OCI-M1 (cell line): ENCODE measurements around the gene RASL11B.

Experiments
- DNase-seq: peaks from one replicate; lab custom pipeline; 2025; lab: John Stamatoyannopoulos, UW

Gene RASL11B

DNA sequence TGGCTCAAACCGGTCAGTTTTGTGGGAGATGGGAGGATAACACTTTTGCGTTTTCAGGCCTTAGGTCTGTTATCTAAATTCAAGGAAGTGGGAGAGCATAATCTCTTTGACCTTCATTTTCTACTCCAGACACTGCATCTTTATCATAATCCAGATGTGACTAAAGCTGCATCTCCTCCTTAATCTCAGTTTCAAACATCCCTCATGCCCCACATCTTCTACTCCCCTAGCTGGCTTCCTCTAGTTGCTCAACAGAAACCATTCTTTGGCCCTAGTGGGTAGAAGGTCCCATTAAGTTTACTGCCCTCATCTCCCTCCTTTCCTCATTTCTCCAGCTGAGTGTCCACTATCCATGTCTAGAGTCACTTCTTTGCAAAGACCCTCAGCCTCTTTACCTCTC, 18.8 kb upstream of the RASL11B start:
- peak; percentile 46 for DNase-seq

DNA sequence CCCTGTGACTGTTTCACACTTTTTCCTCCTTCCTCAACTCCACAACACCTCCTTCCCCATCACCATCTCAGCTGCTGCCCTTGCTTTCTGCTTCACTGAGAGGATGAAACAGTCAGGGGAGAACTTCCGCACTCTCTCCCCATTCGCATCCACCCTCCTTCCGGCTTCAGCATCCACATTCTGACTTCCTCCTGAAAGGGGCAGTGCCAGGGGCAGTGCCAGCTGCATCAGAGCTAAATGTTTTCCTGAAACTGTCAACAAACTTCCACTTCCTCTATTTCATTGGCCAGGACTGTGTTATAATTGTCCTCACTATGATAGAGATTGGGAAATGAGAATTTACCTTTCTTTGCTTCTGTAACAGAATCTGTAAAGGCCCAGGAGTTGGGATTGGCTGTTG, 18.2 kb upstream of the RASL11B start:
- no peak for DNase-seq

DNA sequence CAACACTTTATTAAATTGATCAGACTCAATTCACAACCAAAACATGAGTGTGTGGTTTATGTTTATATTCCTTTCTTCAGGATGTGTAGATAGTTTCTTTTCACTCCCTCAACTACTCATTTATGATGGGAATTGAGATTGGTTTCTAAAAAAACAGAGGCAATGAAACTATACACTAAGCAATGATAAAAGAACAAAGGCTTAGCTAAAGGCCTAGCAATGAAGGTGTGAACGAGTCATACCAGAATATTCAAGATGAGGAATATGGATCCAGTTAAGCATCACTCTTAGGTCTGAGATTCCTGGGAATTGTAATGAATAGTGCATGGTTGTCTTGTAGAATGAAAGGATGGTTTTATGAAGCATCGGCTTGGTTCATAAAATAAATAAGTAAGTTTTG, 17.5 kb upstream of the RASL11B start:
- no peak for DNase-seq

DNA sequence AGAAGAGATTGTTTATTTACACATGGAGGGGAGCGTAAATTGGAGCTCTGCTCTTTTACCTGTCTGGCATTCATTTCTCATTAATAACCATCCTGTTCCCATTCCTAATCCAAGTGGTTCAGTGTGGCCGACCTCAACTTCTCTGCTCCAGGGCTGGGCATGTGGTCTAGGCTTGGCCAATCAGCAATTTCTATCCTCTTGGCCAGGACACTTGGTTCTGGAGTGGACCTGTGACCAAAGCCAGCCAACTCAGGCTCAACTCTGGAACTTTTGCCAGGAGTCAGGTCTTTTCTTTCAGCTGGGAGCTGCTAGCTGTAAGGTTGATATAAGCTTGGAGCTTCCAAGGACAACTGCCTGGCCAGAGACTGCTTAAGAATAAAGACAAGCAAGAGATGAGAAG, 15.6 kb upstream of the RASL11B start:
- DNase-seq, result no peak

DNA sequence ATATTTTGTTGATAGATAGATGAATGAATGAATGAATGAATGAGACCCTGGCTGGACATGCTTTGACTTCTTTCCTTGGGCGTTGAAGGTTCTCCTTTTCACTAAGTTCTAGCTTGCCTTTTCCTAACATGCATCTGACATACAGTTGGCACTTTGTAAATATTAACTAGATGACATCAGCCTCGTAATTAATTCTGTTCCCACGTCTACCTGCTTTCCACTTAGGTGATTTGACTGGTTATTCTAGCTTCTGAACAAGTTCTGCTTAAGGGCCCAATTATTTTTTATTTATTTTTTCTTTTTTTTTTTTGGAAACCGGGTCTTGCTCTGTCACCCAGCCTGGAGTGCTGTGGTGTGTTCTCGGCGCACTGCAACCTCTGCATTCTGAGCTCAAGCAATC, 13.9 kb upstream of the RASL11B start:
- no peak for DNase-seq

DNA sequence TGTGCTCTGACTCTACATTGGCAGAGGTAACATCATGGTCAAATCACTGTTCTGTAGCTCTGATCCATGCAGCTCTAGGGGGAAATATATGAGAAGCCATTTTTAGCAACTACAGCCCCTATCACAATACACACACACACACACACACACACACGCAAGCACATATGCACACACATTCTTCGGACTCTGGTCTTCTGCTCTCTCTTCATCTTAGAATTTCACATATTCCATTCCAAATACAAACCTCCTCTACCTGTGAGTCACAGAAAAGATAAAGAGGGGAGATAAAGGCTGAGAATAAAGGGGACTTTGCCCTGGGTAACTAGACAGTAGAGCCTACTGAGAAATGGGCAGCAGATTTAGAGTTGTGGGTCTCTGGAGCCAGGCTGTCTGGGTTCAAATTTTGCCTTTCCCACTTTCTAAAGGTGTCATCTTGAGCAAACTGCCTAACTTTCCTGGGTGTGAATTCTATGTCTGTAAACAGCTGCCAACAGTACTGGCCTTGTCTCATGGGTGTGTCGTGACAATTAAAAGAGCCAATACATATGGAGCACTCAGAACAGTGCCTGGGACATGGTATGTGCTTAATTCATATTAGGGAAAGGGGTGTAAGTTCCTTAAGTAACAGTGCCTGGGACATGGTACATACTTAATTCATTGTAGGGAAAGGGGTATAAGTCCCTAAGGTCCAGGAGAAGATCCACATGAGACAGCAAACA, 11.6 kb upstream of the RASL11B start:
- DNase-seq, result no peak

DNA sequence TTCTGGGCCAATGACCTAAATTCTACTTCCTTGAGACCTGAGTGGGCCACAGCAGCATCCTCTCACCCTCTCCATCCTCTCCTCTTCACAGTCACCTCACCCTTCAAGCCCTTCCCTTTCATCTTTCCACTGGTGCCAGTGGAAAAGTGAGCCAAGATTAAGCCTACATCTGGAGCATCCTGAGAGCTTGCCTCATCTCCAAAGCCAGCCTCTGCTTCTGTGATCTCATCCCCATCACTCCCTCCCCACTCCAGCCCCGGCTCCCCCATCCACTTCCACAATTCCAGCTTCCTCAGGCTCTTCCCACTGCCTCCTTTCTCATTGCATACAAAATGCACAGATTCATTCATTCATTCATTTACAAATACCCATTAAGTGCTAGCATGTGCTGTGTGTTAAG, 10.1 kb upstream of the RASL11B start:
- no peak for DNase-seq

DNA sequence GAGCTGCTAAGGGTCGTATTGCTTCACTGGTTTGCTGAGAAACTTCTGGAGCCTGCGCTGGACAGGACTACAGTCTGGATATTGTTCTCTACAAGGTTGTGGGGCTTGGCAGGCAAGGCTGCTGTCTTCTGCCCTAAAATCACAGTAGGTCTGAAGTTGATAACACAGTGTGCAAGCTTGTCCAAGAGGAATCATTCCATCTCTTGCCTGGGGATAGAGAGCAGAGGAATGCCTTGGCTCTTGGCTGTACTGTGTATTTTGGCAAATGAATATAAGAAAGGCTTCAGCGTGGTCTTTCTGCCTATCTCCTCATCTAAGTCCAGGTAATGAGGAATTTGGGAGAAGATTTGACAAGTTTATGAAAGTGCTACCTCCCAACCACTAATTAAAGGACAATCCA, 9.4 kb upstream of the RASL11B start:
- DNase-seq, result no peak

DNA sequence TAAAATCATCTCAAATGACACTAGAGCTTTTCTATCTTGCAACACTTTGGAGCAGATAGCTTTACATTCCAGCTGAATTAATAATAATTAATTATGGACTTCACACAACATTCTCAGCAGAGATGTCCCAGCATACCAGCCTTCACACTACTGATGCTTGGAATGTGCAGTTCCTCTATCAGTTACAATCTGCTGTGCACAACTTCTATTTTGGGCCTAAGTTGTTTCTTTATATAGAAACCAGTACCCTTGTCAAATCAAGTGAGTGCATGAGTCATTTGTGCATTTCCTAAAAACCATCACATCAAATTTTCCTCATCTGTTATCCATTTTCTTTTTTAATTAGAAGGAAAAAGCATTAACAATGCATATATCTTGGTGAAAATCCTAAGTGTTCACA, 8.8 kb upstream of the RASL11B start:
- DNase-seq, result peak; percentile 10

DNA sequence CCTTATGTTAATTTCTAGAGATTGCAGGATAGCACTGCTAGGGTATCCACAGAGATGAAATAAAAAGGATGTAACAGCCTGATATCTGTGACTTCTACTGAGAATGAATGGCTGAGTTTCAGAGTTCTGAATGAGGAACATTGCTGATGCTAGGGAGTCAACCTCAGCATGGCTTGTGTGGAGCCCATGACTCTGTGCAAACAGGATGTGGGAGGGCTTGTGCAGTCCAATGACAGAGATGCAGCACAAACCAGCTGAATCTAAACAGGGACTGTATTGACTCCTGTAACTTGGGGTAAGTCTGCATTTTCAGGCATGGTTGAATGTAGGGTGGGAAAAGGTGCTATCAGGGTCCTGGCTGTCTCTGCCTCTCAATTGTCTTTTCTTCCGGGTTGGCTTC, 5.3 kb upstream of the RASL11B start:
- no peak for DNase-seq

DNA sequence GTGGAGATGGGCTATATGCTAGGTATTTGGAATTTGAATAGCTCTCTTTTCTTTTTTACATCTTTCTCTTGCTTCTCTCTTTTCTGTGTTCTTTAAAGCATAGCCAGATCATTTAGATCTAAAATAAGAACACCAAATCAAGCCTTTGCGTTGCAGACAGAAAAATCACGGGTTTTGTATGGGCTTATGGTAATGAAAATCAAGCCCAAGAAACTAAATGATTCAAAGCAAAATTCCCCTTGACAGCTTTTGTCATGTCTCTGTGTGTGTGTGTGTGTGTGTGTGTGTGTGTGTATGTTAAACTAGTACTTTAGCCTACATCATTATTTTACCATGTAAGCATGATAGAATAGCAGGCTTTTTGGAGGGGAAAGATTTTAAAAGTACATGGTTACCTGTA, 1.8 kb upstream of the RASL11B start:
- DNase-seq, result no peak

DNA sequence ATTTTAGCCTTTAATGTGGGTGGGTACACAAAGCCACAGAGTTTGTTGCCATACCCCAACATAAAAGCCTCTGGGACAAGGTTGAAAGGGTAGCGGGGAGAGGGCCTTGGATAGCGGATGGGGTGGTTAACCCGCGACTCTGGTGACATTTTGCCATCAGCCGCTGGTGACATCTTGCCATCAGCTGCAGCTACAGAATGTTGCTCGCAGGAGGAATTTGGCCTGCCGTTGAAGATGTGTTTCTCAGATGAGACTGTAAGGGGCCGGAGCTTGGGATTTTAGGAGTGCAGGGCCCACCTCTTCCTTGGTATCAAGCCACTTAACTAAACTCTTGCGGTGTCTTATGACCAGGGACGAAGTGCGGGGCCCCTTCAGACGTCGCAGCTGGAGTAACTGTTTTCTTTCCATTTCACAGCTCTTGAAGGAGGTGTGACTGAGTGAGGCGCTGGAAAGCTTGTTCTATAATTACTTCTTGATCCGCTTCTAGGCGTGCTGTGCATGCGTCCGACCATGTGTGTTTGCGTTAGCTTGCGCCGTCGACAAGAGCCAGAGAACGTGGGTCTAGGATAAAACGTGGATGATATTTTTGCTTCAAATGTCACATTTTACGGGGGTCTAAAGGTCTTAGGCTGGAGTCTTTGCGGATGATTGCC, 820 bp upstream of the RASL11B start:
- DNase-seq, result no peak

DNA sequence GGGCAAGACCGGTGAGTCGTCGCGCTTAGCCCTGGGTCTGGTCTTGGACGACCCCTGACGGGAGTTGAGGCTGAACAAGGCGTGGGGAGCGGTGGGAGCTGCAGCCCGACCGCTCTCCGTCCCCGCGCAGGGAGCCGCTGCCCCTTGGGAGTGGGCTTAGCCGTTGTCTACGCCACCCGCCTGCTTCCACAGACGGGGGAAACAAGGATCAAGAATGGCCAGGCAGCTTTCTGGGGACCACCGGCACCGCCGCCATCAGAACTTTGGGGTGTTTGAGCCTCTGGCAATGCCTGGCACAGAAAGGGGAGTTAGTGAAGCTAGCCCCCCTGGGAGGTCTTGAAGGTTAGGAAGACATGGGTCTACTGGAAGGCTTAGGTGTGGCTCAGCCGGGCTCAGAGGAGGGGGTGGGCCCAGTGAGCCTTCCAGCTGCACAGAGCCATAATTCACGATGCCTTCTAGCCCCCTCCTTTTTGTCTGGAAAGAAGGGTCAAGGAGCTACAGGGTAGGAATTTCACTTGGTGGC, 583 bp downstream of the RASL11B start:
- DNase-seq, result no peak

DNA sequence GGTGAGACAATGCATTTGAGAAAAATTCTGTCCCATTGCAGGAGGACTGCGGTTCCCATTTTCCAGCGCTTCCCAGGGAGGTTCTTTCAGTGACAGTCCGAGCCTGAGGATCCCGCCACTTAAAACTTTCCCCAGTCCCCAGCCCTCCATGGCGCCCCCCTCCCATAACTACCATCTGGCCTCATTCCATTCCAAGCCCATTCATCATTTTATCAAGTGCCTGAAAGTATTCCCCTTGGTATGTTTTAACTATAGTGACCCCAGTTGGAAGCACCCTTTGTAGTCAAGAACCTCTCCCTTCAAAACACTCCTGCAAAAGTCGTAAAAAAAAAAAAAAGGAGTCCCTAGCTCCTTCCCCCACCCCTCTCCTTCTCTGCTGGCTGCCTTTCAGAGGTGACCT, 1.2 kb downstream of the RASL11B start:
- DNase-seq, result no peak

DNA sequence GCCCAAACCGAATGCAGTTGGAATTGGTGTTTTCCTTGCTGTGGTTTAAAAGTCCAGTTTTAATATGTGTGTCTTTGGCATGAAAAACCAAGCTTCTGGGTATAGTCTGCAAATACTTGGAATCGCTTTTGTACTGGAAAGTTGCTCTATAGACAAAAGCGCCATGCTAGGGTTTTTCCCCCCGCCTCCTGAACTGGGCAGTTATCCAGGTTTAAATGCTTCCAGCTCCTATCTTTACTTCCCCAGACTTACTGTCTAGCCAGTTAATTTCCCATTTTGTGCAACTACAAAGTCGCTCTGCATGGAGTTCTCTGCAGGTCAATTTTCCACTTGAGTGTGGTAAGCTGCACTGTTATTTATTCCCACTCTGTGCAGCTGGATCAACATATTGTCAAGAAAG, 2.7 kb downstream of the RASL11B start:
- DNase-seq, result no peak

DNA sequence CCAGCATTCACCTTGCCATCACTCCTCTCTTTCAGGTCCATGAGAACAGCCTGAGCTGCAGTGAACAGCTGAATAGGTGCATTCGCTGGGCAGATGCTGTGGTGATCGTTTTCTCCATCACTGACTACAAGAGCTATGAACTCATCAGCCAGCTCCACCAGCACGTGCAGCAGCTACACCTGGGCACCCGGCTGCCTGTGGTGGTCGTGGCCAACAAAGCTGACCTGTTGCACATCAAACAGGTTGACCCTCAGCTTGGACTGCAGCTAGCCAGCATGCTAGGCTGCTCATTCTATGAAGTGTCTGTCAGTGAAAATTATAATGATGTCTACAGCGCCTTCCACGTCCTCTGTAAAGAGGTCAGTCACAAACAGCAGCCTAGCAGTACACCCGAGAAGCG, 3.2 kb downstream of the RASL11B start:
- no peak for DNase-seq

DNA sequence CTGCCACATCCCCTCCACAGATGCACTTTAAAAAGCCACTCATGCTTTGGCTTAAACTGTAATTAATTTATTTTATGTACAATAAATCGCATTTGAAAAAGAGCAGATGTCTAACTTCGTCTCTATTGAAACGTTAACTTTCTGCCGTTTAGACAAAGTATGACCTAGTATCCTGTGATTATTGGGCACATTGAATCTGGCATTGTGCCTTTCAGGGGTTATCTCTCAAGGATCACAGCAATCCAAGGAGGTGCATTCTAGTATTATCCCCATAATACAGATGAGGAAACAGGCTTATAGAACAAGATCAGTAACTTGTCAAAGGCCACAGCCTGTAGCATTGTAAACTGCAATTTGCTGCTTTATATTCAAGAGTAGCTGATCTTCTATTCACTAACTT, 4.6 kb downstream of the RASL11B start:
- DNase-seq, result no peak

DNA sequence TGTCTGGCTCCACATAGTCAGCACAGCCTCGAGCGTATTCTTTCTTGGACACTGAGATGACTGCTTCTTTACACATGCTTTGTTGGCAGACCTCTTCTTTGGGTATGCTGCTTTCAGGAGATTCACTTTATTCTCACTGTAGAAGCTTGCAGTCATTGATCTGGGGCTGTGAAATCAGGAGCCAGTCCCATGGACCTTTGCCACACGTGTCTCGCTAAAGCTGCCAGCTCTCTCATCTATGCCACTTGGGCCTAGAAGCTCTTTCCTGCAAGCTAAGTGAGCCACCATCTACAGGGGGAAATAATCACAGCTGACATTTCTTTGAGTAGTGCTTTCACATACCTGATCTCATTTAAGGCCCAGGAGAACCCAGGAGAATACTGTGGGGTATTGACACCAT, 5.0 kb downstream of the RASL11B start:
- DNase-seq, result no peak

DNA sequence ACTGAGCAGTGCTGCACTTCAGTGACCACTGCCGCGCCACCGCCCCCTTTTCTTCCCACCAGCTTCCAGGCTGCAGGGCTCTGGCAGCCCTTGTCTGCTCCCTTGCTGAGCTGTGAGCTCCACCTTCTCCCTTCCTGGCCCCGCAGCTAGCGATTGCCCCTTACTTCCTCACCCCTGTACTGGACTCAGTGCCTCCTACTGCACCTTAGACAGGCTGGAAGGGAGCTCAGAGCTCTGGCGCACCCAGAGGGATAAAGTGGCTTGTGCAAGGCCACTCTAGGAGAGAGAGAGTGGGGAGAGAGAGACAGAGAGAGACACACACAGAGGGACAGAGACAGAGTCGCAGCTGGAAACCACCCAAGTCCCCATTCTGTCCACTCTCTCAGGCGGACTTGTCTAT, 6.0 kb downstream of the RASL11B start:
- DNase-seq, result no peak

DNA sequence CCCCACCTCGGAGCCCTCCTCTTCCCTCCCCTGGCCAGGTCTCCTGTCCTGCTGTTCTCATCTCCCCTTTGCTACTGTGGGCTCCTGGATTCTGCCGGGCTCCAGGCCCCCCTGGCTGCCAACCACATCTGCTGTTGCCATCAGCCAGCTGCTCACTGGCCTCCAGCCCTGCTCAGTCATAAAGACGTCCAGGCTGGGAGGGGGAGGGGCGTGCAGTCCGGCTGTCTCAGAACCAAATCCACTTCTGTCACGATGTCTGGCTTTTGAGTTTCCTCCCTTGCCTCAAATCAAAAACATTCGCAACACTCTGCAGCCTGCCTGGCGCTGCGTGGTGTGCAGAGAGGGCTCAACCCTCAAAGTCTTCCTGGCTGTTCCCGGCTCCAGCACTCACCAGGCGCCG, 7.1 kb downstream of the RASL11B start:
- DNase-seq, result no peak

DNA sequence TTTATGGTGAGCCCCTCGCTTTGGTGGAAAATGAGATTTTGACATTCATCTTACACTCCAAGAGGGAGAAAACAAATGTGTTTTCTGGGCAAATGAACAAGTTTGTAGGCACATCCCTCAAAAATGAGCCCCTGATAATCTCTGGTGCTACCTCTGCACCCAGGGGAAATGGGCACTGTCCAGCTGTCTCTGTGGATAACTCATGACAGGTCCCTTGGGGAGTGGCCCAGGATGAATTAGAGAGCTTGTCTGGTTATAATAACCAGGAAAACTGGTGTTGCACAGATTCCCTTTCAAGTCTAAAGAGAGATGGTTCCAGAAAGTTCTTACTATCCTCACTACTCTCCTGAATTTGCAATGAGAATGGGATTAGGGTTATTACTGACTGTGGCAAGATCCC, 7.5 kb downstream of the RASL11B start:
- no peak for DNase-seq

DNA sequence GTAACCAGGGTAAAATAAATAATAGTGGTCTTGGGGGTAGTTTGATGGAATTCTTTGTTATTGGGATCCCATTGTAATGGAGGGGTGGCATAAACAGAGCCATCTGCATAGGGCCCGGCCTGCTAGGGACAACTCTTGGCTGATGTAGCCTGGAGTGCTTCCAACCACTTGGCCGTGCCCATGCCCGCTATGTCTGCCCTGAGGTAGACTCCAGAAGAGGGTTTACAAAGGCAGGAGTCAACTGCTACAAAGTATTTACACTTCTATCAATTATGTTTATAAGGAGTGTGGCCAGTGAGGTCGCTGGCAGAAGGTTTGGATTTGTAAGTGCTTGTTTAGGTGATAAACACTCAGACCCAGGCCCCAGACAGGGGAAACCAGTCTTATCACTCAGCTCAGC, 8.1 kb downstream of the RASL11B start:
- DNase-seq, result no peak

DNA sequence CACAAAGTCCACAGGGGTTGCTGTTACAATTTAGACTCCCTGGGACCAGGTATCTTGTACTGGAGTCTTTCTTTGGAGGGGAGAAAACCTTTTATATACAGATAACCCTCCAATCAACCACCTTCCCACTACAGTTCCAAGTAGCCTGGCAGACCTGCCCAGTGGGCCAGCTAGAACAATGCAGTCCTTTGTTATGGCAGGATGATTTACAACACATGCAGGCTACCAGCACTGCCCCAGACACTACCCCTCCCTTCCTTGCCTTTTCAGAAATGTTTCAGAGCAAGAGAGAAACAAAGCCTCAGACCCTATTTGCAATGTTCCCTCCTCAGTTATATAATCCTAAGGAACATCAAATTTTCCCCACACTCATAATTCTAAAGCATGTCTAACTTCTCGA, 11.1 kb downstream of the RASL11B start:
- DNase-seq, result no peak

DNA sequence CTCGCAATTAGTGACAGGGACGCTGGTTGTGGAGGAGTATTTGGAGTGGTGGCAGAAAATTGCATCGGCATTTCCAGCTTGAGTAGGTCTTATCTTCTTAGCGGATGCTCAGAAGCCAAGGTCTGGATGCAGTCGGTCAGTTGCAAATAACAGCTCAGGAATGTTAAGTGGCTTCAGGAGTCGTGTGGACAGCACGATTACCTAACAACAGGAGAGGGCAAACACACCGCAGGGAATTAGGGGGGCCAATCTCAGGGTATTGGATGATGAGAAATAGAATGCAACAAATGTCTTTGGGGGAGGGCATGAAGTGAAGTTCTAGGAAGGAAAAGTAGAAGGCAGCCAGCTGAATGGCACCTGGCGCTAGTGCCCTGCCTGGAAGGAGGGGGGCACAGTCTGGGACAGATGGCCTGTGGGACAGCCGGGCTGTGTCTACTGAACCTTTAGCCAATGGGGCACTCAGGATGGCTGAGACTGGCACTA, 11.8 kb downstream of the RASL11B start:
- DNase-seq, result no peak
